ENCODE results near the gene POM121C.
"Not testable (repeated sequence)": the region's sequence is repeated elsewhere in the genome, so short reads cannot be mapped to it uniquely, and the experiment has no call there.

DNA sequence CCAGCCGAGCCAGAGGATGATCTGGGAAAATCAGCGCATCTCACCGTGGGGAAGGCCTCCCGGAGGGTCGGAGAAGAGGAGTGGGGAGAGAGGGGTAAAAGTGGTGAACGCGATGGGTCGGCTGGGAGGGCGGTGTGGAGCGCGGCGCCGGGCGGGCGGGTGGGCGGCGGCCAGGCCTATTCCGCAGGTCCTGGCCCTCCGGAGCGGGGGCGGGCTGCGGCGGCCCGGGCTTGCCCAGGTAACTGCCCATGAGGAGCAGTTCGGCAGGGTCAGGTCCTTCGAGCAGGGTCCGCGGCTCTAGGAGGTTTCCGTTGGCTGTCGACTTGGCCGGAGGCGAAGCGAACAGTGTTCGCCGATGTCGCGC, 44.0 kb downstream of the POM121C start:
- TF ChIP-seq, protein P1, sequence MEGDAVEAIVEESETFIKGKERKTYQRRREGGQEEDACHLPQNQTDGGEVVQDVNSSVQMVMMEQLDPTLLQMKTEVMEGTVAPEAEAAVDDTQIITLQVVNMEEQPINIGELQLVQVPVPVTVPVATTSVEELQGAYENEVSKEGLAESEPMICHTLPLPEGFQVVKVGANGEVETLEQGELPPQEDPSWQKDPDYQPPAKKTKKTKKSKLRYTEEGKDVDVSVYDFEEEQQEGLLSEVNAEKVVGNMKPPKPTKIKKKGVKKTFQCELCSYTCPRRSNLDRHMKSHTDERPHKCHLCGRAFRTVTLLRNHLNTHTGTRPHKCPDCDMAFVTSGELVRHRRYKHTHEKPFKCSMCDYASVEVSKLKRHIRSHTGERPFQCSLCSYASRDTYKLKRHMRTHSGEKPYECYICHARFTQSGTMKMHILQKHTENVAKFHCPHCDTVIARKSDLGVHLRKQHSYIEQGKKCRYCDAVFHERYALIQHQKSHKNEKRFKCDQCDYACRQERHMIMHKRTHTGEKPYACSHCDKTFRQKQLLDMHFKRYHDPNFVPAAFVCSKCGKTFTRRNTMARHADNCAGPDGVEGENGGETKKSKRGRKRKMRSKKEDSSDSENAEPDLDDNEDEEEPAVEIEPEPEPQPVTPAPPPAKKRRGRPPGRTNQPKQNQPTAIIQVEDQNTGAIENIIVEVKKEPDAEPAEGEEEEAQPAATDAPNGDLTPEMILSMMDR (IDR thresholded peaks at IDR 0.05; ENCODE audit: poor library complexity) = not testable (repeated sequence)
- not testable (repeated sequence) for TF ChIP-seq EZH2 (IDR thresholded peaks at IDR 0.05; ENCODE audit: borderline replicate concordance)

Measured in hepatocyte (in vitro differentiated cells).